AG04449 (cell line): ENCODE results near the gene NME1.

ENCODE experiments used
- CTCF ChIA-PET: fragments of 350-600 bp; formaldehyde crosslinking; extraction: SDS; loops from one replicate; lab custom pipeline; 2021; ENCODE audit warnings: antibody characterized with exemption; lab: Yijun Ruan, JAX
- POLR2A ChIA-PET: fragments of 400-600, 350-600 bp; formaldehyde crosslinking; extraction: SDS; loops from one replicate; lab custom pipeline; 2020; ENCODE audit warnings: antibody characterized with exemption, inconsistent platforms; lab: Yijun Ruan, JAX
- DNase-seq: peaks from one replicate; pipeline ENCODE4 v3.0.0-alpha.2; 2010; ENCODE audit warnings: low read depth, low spot score
- H3K4me3 ChIP-seq: 2 replicates; pipeline ENCODE4 v1.5.1; 2011; ENCODE audit warnings: low read depth, mild to moderate bottlenecking, control low read depth, low read length
- CTCF ChIP-seq: IDR thresholded peaks from one replicate; pipeline ENCODE4 v1.5.1; 2011; ENCODE audit warnings: mild to moderate bottlenecking, moderate library complexity, low read length, control low read depth, inconsistent platforms; ENCODE audit not compliant: insufficient read depth; ENCODE audit errors: missing control alignments

NME1 gene

GRCh38 chr17:51144266-51145022 lies 8.9 kb upstream of the NME1 start:
- TF ChIP-seq CTCF: no peak
- DNase-seq: no peak
- POLR2A ChIA-PET: no interaction called here
- H3K4me3 ChIP-seq: no peak overlapping the region
- CTCF ChIA-PET: interaction anchor here (5.4 kb wide), 1 partner anchor 8 kb away, joined by 37 read pairs; the partner anchor contains the start of gene NME1

- CTCF ChIA-PET: interaction anchor here (1.0 to 1.1 kb wide), 3 partner anchors 12 to 147 kb away, joined by 3 to 5 read pairs (median 3); no protein-coding TSS in a partner anchor
- no peak for DNase-seq
- POLR2A ChIA-PET: no interaction called here
- TF ChIP-seq CTCF: no peak
- H3K4me3 ChIP-seq: no peak overlapping the region
Observed at GRCh38 chr17:51147650-51148049, 5.7 kb upstream of the NME1 start.

GRCh38 chr17:51149163-51149562 lies 4.2 kb upstream of the NME1 start:
- no peak for DNase-seq
- CTCF ChIA-PET: interaction anchor here (0.7 to 4.6 kb wide), 2 partner anchors 144 to 149 kb away, joined by 3 to 116 read pairs; no protein-coding TSS in a partner anchor
- H3K4me3 ChIP-seq: no peak overlapping the region
- POLR2A ChIA-PET: no interaction called here
- TF ChIP-seq CTCF: no peak

- DNase-seq: no peak
- TF ChIP-seq CTCF: no peak
- ChIA-PET CTCF (interaction anchor here (1.1 to 4.6 kb wide), 3 partner anchors 9 to 151 kb away, joined by 3 to 116 read pairs (median 37); no protein-coding TSS in a partner anchor), POLR2A (no interaction called here)
- H3K4me3 ChIP-seq: no peak overlapping the region
Observed at GRCh38 chr17:51150932-51151331, 2.4 kb upstream of the NME1 start.

- peak overlapping the region; percentile 46 for H3K4me3 ChIP-seq
- POLR2A ChIA-PET: interaction anchor here (0.7 to 1.2 kb wide), 8 partner anchors 9 to 300 kb away, joined by 3 to 9 read pairs (median 4); partner anchors contain the start of genes NME2, SPAG9 and TOB1
- DNase-seq: no peak
- TF ChIP-seq CTCF: no peak
- CTCF ChIA-PET: interaction anchor here (0.7 to 4.6 kb wide), 29 partner anchors 10 to 370 kb away, joined by 3 to 116 read pairs (median 7); partner anchors contain the start of gene SPAG9
Observed at GRCh38 chr17:51152766-51153209, 571 bp upstream of the NME1 start.

- no peak for TF ChIP-seq CTCF
- H3K4me3 ChIP-seq: peak overlapping the region; percentile 93
- DNase-seq: no peak
- ChIA-PET POLR2A (interaction anchor here (0.9 to 1.1 kb wide), 2 partner anchors 12 to 22 kb away, joined by 3 to 4 read pairs; partner anchors contain the start of gene NME2), CTCF (interaction anchor here (0.6 to 2.1 kb wide), 6 partner anchors 8 to 448 kb away, joined by 3 to 17 read pairs (median 9); no protein-coding TSS in a partner anchor)
Observed at GRCh38 chr17:51154176-51154575, 817 bp downstream of the NME1 start.
